ENCODE data around the gene SFT2D1.

DNA sequence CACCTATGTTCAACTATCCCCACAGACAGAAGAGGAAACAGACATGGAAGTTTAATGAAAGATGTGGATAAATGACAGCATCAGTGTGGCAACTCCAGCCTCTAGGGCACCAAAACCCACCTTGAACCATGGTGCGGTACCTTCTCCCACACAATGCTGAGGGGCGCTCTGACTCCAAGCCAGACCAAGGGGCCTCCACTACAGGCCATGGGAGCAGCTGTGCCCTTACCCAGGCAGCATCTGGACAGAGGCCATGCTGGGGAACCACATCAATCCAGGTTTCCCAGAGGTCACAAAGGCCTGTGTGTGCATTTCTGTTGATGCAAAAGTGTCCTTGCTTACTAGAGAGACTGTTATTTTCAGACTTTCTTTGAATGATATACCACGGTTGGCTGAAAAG, 38.2 kb downstream of the SFT2D1 start:
- TF ChIP-seq, protein P1, sequence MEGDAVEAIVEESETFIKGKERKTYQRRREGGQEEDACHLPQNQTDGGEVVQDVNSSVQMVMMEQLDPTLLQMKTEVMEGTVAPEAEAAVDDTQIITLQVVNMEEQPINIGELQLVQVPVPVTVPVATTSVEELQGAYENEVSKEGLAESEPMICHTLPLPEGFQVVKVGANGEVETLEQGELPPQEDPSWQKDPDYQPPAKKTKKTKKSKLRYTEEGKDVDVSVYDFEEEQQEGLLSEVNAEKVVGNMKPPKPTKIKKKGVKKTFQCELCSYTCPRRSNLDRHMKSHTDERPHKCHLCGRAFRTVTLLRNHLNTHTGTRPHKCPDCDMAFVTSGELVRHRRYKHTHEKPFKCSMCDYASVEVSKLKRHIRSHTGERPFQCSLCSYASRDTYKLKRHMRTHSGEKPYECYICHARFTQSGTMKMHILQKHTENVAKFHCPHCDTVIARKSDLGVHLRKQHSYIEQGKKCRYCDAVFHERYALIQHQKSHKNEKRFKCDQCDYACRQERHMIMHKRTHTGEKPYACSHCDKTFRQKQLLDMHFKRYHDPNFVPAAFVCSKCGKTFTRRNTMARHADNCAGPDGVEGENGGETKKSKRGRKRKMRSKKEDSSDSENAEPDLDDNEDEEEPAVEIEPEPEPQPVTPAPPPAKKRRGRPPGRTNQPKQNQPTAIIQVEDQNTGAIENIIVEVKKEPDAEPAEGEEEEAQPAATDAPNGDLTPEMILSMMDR (IDR thresholded peaks at IDR 0.05): no peak
- TF ChIP-seq POLR2A (IDR thresholded peaks at IDR 0.05): no peak
